Measurements from ENCODE around the gene ZBED1.
"Not testable (repeated sequence)": the region's sequence is repeated elsewhere in the genome, so short reads cannot be mapped to it uniquely, and the experiment has no call there.

Gene ZBED1

DNA sequence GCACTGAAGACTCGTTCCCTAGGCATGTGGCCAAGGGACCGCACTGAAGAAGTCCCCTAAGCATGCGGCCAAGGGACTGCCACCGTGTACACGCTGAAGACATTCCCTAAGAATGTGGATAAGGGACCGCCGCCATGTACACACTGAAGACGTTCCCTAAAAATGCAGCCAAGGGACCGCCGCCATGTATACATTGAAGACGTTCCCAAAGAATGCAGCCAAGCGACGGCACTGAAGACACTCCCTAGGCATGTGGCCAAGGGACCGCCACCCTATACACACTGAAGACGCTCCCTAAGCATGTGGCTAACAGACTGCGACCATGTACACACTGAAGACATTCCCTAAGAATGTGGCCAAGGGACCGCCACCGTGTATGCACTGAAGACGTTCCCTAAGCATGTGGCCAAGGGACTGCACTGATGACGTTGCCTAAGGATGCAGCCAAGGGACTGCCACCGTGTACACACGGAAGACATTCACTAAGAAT is 31.5 kb downstream of the ZBED1 start:
- no peak overlapping the region for H3K4me3 ChIP-seq (ENCODE audit: insufficient read length, low read depth)
- peaks cover 31% of the 10 kb centered on the region; the same call in 1 of the 2 replicates for H3K9me3 ChIP-seq (ENCODE audit: insufficient read depth, low read length)
- TF ChIP-seq SUZ12 (IDR thresholded peaks at IDR 0.05; ENCODE audit: extremely low read depth, insufficient read depth, insufficient read length) (no peak), ZNF274 (IDR thresholded peaks at IDR 0.05; ENCODE audit: low read depth, low read length) (no peak), YY1 (IDR thresholded peaks at IDR 0.05; ENCODE audit: insufficient read depth, insufficient read length) (no peak)
- no peaks in the 10 kb centered on the region for H3K27me3 ChIP-seq (ENCODE audit: insufficient read depth, insufficient read length)
- H3K36me3 ChIP-seq (ENCODE audit: insufficient read depth, insufficient read length, low read length): no peaks in the 10 kb centered on the region
- no peak for DNase-seq (ENCODE audit: low read depth, low spot score)
- H3K9ac ChIP-seq (ENCODE audit: insufficient read length, low read depth): no peak overlapping the region
- H3K4me1 ChIP-seq (ENCODE audit: insufficient read depth, insufficient read length): no peaks in the 10 kb centered on the region

DNA sequence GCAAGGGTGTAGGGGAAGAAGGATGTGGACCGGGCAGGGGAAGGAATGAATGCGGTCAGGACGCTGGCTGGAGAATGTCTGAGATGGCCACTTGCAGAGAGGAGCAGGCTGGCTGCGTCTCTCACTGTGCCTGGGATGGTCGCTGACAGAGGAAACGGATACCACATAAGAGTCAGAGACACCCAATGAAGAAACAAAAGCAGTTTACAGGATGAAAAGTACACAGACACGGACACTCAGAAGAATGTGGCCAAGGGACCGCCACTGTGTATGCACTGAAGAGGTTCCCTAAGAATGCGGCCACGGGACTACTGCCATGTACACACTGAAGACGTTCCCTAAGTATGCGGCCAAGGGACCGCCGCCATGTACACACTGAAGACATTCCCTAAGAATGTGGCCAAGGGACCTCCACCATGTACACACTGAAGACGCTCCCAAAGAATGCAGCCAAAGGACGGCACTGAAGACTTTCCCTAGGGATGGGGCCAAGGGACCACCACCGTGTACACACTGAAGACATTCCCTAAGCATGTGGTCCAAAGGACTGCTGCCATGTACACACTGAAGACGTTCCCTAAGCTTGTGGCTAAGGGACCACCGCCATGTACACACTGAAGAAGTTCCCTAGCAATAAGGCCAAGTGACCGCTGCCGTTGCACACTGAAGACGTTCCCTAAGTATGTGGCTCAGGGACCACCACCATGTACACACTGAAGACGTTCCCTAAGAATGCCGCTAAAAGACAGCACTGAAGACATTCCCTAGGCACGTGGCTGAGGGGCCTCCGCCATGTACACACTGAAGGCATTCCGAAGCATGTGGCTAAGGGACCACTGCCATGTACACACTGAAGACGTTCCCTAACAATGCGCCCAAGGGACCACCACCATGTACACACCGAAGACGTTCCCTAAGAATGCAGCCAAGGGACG is 32.2 kb downstream of the ZBED1 start:
- H3K27me3 ChIP-seq (ENCODE audit: insufficient read depth, insufficient read length): no peaks in the 10 kb centered on the region
- TF ChIP-seq YY1 (IDR thresholded peaks at IDR 0.05; ENCODE audit: insufficient read depth, insufficient read length) (no peak), SUZ12 (IDR thresholded peaks at IDR 0.05; ENCODE audit: extremely low read depth, insufficient read depth, insufficient read length) (no peak), ZNF274 (IDR thresholded peaks at IDR 0.05; ENCODE audit: low read depth, low read length) (no peak)
- no peaks in the 10 kb centered on the region for H3K4me1 ChIP-seq (ENCODE audit: insufficient read depth, insufficient read length)
- H3K36me3 ChIP-seq (ENCODE audit: insufficient read depth, insufficient read length, low read length): no peaks in the 10 kb centered on the region
- no peak for DNase-seq (ENCODE audit: low read depth, low spot score)
- no peak overlapping the region for H3K9ac ChIP-seq (ENCODE audit: insufficient read length, low read depth)
- H3K9me3 ChIP-seq (ENCODE audit: insufficient read depth, low read length): peaks cover 35% of the 10 kb centered on the region; the same call in 1 of the 2 replicates
- no peak overlapping the region for H3K4me3 ChIP-seq (ENCODE audit: insufficient read length, low read depth)

DNA sequence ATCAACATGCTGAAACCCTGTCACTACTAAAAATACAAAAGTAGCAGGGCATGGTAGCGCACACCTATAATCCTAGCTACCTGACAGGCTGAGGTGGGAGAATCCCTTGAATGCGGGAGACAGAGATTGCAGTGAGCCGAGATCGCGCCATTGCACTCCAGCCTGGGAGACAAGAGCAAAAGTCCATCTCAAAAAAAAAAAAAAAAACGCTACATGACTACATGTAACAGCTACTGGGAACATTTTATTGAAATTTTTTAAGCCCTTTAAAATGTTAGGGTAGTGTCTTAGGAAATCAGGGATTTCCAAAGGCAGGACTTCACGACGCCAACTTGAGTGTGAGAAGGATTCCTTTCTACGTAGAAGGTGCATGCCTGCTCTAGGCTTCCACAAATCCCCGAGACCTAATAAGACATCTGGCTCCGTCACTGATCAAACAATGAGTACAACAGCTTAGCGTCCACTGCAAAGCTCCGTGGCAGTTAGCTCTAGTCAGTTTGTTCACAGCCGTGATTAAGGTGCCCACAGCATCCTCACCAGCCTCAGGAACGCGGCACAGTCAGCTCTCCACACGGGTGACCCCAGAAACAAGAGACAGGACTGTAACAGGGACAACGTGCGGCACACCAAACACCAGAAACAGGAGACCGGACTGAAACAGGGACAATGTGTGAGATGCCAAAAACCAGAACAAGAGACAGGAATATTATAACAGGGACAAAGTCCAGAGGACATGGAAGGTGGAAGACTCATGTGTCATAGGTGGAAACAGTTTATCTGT is 33.7 kb downstream of the ZBED1 start:
- Histone ChIP-seq H3K9me3 (ENCODE audit: insufficient read depth, low read length) (peaks cover 35% of the 10 kb centered on the region; the same call in 1 of the 2 replicates), H3K4me3 (ENCODE audit: insufficient read length, low read depth) (no peak overlapping the region), H3K36me3 (ENCODE audit: insufficient read depth, insufficient read length, low read length) (no peaks in the 10 kb centered on the region), H3K9ac (ENCODE audit: insufficient read length, low read depth) (no peak overlapping the region), H3K27me3 (ENCODE audit: insufficient read depth, insufficient read length) (no peaks in the 10 kb centered on the region), H3K4me1 (ENCODE audit: insufficient read depth, insufficient read length) (no peaks in the 10 kb centered on the region)
- TF ChIP-seq ZNF274 (IDR thresholded peaks at IDR 0.05; ENCODE audit: low read depth, low read length): no peak
- no peak for TF ChIP-seq SUZ12 (IDR thresholded peaks at IDR 0.05; ENCODE audit: extremely low read depth, insufficient read depth, insufficient read length)
- TF ChIP-seq YY1 (IDR thresholded peaks at IDR 0.05; ENCODE audit: insufficient read depth, insufficient read length): no peak
- no peak for DNase-seq (ENCODE audit: low read depth, low spot score)

DNA sequence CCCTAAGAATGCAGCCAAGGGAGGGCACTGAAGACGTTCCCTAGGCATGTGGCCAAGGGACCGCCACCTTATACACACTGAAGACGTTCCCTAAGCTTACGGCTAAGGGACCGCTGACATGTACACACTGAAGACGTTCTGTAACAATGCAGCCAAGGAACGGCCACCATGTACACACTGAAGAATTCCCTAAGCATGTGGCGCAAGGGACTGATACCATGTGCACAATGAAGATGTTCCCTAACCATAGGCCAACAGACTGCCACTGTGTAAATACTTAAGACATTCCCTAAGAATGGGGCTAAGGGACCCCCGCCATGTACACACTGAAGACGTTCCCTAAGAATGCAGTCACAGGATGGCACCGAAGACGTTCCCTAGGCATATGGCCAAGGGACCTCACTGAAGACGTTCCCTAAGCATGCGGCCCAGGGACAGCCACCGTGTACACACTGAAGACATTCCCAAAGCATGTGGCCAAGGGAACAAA is 36.1 kb downstream of the ZBED1 start:
- Histone ChIP-seq H3K4me1 (ENCODE audit: insufficient read depth, insufficient read length) (no peaks in the 10 kb centered on the region), H3K4me3 (ENCODE audit: insufficient read length, low read depth) (no peak overlapping the region), H3K9ac (ENCODE audit: insufficient read length, low read depth) (no peak overlapping the region), H3K9me3 (ENCODE audit: insufficient read depth, low read length) (peaks cover 32% of the 10 kb centered on the region; the same call in 1 of the 2 replicates), H3K36me3 (ENCODE audit: insufficient read depth, insufficient read length, low read length) (no peaks in the 10 kb centered on the region), H3K27me3 (ENCODE audit: insufficient read depth, insufficient read length) (no peaks in the 10 kb centered on the region)
- TF ChIP-seq ZNF274 (IDR thresholded peaks at IDR 0.05; ENCODE audit: low read depth, low read length): no peak
- no peak for TF ChIP-seq SUZ12 (IDR thresholded peaks at IDR 0.05; ENCODE audit: extremely low read depth, insufficient read depth, insufficient read length)
- TF ChIP-seq YY1 (IDR thresholded peaks at IDR 0.05; ENCODE audit: insufficient read depth, insufficient read length): no peak
- no peak for DNase-seq (ENCODE audit: low read depth, low spot score)

DNA sequence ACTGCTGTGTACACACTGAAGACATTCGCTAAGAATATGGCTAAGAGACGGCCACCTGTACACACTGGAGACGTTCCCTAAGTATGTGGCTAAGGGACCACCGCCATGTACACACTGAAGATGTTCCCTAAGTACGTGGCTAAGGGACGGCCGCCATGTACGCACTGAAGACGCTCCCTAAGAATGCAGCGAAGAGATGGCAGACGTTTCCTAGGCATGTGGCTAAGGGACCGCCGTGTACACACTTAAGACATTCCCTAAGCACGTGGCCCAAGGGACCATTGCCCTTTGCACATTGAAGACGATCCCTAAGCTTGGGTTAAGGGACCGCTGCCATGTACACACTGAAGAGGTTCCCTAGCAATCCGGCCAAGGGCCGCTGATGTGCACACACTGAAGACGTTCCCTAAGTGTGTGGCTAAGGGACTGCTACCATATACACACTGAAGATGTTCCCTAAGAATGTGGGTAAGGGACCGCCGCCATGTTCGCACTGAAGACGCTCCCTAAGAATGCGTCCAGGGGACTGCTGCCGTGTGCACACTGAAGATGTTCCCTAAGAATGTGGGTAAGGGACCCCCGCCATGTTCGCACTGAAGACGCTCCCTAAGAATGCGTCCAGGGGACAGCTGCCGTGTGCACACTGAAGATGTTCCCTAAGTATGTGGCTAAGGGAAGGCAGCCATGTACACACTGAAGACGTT is 36.7 kb downstream of the ZBED1 start:
- no peak overlapping the region for H3K4me3 ChIP-seq (ENCODE audit: insufficient read length, low read depth)
- DNase-seq (ENCODE audit: low read depth, low spot score): no peak
- no peak for TF ChIP-seq SUZ12 (IDR thresholded peaks at IDR 0.05; ENCODE audit: extremely low read depth, insufficient read depth, insufficient read length)
- TF ChIP-seq YY1 (IDR thresholded peaks at IDR 0.05; ENCODE audit: insufficient read depth, insufficient read length): no peak
- TF ChIP-seq ZNF274 (IDR thresholded peaks at IDR 0.05; ENCODE audit: low read depth, low read length): no peak
- no peaks in the 10 kb centered on the region for H3K4me1 ChIP-seq (ENCODE audit: insufficient read depth, insufficient read length)
- H3K9ac ChIP-seq (ENCODE audit: insufficient read length, low read depth): no peak overlapping the region
- H3K27me3 ChIP-seq (ENCODE audit: insufficient read depth, insufficient read length): no peaks in the 10 kb centered on the region
- H3K9me3 ChIP-seq (ENCODE audit: insufficient read depth, low read length): peaks cover 27% of the 10 kb centered on the region; the same call in 1 of the 2 replicates
- H3K36me3 ChIP-seq (ENCODE audit: insufficient read depth, insufficient read length, low read length): no peaks in the 10 kb centered on the region

DNA sequence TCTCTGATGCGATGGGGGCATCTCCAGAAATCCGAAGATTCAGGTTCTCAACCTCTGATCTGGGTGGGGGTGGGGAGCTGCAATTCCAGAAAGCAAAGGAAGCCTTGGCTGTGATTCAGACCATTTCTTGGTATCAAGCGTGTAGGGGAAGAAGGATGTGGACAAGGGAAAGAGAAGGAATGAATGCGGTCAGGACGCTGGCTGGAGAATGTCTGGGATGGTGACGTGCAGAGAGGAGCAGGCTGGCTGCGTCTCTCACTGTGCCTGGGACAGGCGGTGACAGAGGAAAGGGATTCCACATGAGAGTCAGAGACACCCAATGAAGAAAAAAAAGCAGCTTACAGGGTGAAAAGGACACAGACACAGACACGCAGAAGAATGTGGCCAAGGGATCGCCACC is 37.3 kb downstream of the ZBED1 start:
- not testable (repeated sequence) for H3K27me3 ChIP-seq (ENCODE audit: insufficient read depth, insufficient read length); H3K4me3 ChIP-seq (ENCODE audit: insufficient read length, low read depth); H3K36me3 ChIP-seq (ENCODE audit: insufficient read depth, insufficient read length, low read length); DNase-seq (ENCODE audit: low read depth, low spot score); H3K9ac ChIP-seq (ENCODE audit: insufficient read length, low read depth); H3K4me1 ChIP-seq (ENCODE audit: insufficient read depth, insufficient read length)
- peaks cover 20% of the 10 kb centered on the region; the same call in 1 of the 2 replicates for H3K9me3 ChIP-seq (ENCODE audit: insufficient read depth, low read length)
